ENCODE results near the gene MACROD1.

DNA sequence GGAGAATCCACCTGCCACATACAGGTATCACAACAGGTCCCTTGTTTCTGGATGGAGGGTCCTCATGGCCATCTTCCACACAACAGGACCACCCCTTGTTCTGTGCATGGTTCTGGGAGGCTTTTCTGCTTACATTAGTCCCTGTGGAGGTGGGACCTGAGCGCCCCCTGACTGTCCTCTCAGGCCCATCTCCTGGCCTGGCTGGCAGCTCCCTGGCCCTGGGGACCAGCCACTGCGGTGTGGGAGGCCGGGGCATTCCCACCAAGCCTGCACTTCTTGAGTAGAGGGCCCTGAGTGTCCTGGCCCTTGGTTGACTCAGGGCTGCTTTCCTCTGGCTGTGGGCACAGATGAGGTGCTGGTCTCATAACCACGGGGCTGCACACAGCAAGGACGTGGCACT is 186.5 kb downstream of the MACROD1 start:
- TF ChIP-seq, protein P1, sequence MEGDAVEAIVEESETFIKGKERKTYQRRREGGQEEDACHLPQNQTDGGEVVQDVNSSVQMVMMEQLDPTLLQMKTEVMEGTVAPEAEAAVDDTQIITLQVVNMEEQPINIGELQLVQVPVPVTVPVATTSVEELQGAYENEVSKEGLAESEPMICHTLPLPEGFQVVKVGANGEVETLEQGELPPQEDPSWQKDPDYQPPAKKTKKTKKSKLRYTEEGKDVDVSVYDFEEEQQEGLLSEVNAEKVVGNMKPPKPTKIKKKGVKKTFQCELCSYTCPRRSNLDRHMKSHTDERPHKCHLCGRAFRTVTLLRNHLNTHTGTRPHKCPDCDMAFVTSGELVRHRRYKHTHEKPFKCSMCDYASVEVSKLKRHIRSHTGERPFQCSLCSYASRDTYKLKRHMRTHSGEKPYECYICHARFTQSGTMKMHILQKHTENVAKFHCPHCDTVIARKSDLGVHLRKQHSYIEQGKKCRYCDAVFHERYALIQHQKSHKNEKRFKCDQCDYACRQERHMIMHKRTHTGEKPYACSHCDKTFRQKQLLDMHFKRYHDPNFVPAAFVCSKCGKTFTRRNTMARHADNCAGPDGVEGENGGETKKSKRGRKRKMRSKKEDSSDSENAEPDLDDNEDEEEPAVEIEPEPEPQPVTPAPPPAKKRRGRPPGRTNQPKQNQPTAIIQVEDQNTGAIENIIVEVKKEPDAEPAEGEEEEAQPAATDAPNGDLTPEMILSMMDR (IDR thresholded peaks at IDR 0.05) = no peak
- no peak for TF ChIP-seq POLR2AphosphoS5 (IDR thresholded peaks at IDR 0.05; ENCODE audit: insufficient read depth in 1 of 2, low read depth in 1 of 2)
